ACHN (cell line): ENCODE measurements around the gene TMEM115.

Experiments used
- DNase-seq: peaks from one replicate; pipeline ENCODE4 v3.0.0-alpha.2; 2015
- in situ Hi-C: cut with HindIII; loops from 2 replicates; pipeline ENCODE4 v1.10.0; 2017; ENCODE audit warnings: low sequenced_read_pairs, low pct_ligation_motif_present, low pct_unique_long_range_greater_than_20kb

Gene TMEM115

GRCh38 chr3:50339485-50340146 is 19.7 kb downstream of the TMEM115 start:
- DNase-seq: no peak
- in situ Hi-C loops: no loop called here

GRCh38 chr3:50338965-50339364 is 20.4 kb downstream of the TMEM115 start:
- in situ Hi-C loops: no loop called here
- DNase-seq: no peak

DNA sequence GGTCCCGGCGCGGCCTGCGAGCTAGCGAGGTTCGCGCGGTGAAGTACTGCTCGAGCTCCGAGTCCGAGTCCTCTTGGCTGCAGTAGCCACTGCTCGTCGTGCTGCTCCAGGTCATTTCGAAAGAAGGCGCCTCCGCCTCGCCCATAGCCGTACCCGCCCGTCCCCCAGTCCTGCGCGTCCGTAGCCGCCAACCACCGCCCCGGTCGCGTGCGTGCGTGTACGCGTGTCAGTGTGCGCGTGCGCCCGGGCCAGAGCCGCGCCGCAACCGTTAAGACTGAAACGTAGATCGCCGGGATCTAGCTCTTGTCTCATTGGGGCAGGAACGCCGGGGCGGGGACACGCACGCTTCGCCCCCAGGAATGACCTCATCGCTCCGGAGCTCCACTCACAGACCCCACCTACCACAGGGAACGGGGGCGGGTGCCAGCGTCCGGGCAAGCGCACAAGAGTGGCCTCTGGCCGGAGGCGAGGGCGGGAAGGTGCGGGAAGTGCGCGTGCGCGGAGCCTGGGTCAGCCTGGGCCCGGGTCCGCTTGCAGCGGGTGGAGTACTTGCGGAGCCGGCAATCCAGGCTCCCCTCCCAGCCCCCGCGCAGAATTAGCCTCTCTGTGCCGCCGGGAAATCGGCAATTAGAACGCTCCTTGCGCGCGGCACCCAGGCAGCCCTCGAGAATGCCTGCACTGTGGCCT is 22.0 kb downstream of the TMEM115 start:
- DNase-seq: peak; percentile 98
- in situ Hi-C loops: no loop called here

DNA sequence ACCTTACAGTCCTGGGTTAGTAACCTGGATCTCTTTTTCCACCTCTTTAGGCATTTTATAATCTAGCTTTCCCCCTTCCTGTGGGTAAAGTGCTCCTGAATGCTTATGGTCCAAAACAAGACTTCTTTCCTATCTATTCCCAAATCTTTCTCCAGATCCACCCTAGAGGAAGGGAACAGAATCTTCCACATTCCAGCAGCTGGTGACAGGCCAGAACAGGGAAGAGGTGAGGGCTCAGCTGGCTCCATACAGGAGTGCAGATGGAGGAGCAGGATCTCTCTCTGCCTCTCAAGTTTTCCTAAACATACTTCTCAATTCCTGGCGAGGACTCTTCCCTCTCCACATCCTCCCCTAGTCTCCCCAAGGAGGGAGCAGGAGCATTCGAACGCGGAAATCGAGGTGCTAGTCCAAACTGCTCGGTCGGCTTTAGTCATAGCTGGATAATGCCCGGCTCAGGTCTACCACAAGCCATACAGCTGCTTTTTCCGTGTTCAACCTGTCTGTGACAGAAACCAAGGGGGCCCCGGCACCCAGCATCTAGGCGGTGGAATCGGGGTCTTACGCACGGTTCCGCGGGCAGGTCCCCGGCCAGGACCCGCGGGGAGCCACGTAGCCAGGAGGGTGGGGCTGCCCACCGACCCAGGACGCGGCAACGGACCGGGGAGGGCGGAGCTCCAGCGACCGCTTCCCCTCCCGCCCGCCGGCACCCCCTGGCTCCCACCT is 22.7 kb downstream of the TMEM115 start:
- in situ Hi-C loops: no loop called here
- DNase-seq: peak; percentile 35

DNA sequence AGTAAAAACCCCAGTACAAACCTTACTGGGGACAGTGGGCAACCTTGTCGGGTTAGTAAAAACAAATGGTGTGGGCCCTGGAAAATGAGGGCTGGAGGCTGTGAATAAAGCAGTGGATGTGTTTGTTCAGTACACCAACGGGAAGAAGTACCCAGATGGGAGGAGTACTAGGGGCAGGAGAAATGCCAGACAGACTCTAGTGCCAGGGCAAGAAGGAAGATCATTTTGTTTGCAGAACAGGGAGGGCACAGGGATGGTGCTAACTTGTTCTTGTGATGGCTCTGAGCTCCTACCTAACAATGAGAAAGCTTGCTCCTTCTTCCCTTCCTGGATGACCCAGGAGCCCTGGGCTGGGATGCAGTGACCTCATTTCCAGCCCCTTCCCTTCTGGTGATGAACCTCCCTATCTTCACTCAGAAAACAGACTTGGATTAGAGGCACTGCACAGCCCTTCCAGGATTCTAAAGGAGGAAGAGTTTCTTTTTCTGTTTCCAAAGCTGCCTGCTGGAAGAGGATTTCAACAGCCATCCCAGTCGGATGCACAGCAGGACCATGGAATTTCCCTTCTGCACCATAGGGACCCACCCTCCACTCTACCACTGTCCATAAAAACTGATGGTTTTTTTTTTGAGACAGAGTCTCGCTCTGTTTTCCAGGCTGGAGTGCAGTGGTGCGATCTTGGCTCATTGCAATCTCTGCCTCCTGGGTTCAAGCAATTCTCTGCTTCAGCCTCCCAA is 24.8 kb downstream of the TMEM115 start:
- DNase-seq: no peak
- in situ Hi-C loops: no loop called here

DNA sequence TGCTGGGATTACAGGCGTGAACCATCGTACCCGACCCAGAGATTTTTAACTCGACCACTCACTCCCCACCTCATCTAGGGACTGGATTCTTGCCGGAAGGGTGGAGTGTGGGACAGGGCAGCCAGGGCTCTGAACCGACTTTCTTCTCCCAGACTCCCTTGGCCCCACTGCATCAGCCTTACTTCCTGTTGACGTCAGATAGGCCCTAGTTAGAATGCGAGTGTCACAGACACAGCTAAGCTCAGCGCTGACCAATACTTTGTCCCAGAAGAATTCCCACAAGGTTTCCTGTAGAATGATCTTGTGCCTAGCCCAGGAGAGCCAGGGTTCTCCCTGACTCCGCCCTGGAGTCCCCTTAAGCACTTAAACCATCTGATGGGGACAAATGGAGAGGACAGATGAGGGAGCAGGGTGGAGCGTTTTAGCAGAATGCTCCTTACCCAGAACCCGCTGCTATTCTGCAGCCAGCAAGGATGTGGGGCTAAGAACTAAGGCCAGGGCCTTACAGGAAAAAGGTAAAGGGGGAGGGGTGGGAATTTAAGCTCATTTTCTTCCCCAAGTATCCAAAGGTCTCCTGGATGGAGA is 25.5 kb downstream of the TMEM115 start:
- in situ Hi-C loops: no loop called here
- no peak for DNase-seq

DNA sequence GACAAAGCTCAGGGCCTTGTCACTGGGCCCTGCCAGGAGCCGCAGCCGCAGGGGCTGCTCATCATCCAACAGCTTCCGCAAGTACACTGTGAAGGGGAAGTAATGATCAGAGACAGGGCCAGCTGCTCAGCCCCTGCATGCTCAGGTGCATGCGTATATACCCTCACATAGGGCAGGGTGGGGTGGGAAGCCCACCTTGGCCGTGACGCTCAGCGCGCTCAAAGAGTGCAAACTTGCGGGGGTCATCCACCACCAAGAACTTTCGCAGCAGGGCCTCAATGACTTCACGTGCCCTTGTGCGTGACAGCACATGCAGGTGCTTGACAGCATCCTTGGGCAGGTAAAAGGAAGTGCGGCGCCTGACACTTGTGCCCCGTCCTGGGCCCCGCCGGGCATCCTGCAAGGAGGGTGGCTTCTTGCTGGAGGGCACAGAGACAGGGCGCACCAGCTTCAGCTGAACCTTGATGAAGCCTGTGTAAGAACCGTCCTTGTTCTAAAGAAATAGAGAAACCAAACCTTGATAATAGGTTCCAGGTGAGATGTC is 27.9 kb downstream of the TMEM115 start:
- in situ Hi-C loops: no loop called here
- no peak for DNase-seq

GRCh38 chr3:50330330-50330729 is 29.0 kb downstream of the TMEM115 start:
- no peak for DNase-seq
- in situ Hi-C loops: no loop called here

DNA sequence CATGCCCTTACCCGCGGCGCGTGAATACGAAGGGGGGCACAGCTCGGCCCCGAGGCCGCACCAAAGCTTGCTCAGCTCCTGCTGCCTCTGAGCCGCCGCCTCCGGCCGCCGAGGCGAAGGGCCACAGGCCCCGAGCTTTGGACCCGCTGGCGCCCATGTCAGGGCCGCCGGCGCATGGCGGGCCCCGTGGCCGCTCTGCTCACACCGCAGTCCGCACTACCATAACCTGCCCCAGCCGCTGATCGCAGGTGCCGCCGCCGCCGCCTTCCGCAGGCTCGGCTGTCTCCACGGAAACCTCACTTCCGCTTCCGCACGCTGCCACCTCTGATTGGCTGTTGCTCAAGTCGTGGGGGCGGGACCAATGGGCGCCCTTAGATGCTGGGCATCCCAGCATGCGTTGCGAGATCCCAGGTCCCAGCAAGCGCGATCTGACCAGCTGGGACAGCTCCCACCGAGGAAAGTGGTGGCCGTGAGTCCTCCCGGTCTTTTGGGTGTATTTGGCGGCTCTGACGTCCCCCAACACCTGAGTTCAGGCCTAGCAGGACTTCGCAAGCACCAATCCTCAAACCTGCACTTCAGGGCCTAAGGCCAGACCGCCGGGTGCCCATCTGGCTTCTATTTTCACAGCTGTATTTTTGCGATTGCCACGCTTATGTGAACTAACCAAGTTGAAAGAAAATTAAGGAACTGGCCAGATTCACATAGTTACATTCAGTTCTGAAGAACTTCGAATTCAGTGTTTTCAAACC is 31.2 kb downstream of the TMEM115 start, which contains the start of gene TUSC2:
TSS of gene TUSC2 (minus strand) at position 281 of the 749 bp plus-strand sequence. CDS start at position 157, 124 bp downstream.
- in situ Hi-C loops: no loop called here
- peak; percentile 95 for DNase-seq

DNA sequence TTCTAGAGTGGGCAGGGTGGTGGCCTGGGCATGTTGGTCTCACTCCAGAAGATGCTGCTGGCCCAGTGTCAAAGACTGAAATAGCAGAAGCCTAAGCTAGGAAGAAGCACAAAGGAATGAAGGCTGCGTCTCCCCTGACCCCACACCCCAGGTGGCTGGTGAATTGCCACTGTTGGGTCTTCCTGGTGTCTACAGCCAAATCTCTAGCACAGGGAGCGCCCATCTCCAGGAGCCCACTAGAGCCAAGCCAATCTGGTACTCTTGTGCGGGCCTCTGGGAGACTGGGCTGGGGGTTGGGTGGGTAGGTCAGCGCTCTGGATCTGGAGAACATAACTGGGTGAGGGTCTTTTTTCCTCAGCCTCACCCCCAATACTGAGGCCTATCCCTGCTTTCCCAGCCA is 32.2 kb downstream of the TMEM115 start:
- DNase-seq: no peak
- in situ Hi-C loops: no loop called here

GRCh38 chr3:50326182-50326541 is 33.2 kb downstream of the TMEM115 start:
- in situ Hi-C loops: no loop called here

GRCh38 chr3:50325497-50326181 is 33.7 kb downstream of the TMEM115 start:
- no peak for DNase-seq
- in situ Hi-C loops: no loop called here

More at GRCh38 chr3:50326182-50326541, 33.2 kb downstream of the TMEM115 start:
- no peak for DNase-seq

DNA sequence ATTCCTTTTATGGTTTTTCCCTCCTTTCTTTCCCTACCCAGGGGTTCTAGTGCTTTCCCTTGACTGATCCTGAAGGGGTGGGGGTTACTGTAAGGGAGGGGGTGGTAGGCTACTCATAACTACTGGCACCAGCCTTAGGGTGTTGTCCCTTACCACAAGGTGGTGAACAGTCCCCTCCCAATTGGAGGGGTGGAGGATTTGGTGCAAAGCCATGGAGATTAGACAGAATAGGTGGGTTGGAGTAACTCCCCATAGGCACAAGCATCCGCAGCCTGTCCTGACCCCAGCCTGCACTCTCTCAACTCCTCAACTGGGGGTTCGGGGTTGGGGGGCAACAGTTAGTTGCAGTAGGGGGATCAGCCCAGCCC is 34.2 kb downstream of the TMEM115 start:
- no peak for DNase-seq
- in situ Hi-C loops: no loop called here

- DNase-seq: peak; percentile 72
- in situ Hi-C loops: no loop called here
Observed at GRCh38 chr3:50324351-50325112, 34.8 kb downstream of the TMEM115 start.

DNA sequence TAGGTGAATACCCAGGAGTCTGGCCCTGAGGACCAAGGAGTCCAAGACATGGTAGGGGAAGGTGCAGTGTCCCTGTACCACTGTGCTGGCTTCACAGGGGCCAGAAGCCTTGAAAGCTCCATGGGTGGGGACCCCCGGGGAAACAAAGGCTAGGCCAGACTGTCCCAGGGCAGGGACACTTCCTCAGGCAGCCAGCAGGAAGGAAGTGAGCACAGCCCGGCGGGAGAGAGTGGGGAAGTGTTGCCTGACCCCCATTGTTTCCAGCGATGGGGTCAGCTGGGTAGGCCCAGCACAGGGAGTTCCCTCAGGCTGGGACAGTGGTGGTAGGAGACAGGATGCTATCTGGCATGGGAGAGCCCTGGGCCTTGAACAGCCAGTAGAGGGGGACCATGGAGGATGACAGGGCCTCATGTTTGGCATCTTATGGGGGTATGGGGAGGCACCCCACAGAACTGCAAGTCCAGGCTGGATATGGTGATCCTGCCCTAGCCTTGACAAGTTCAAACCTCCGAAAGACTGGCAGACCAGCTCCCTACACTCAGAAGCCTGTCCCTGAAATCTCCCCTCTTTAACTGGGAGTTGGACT is 35.6 kb downstream of the TMEM115 start:
- no peak for DNase-seq
- in situ Hi-C loops: no loop called here

- no peak for DNase-seq
- in situ Hi-C loops: no loop called here
Observed at GRCh38 chr3:50323092-50323600, 36.2 kb downstream of the TMEM115 start.
